Endodermal cell (in vitro differentiated cells): Measurements from ENCODE around the gene TBCD. TPM values are rescaled to one million over a fixed set of nuclear protein-coding genes. Genes with fewer than 3 reads are reported as not detected.

Source experiments
- DNase-seq: peaks from one replicate; pipeline ENCODE4 v3.0.0-alpha.2; 2017
- H3K27ac ChIP-seq: 2 replicates; pipeline ENCODE4 v1.5.1; 2013; ENCODE audit warnings: mild to moderate bottlenecking, low read depth, low read length, moderate library complexity
- H3K27me3 ChIP-seq: 2 replicates; pipeline ENCODE4 v1.6.1; 2013; ENCODE audit warnings: mild to moderate bottlenecking, low read length, moderate library complexity; ENCODE audit not compliant: insufficient read depth, control insufficient read depth, poor library complexity, severe bottlenecking
- H3K36me3 ChIP-seq: 2 replicates; pipeline ENCODE4 v1.7.0; 2013; ENCODE audit warnings: mild to moderate bottlenecking, low read length, moderate library complexity; ENCODE audit not compliant: control insufficient read depth, insufficient read depth
- H3K4me1 ChIP-seq: one replicate; pipeline ENCODE4 v1.7.0; 2013; ENCODE audit warnings: low read length; ENCODE audit not compliant: control insufficient read depth, insufficient read depth
- H3K4me3 ChIP-seq: 2 replicates; pipeline ENCODE4 v1.5.1; 2013; ENCODE audit warnings: mild to moderate bottlenecking, low read length, moderate library complexity
- H3K9ac ChIP-seq: 2 replicates; pipeline ENCODE4 v1.6.1; 2013; ENCODE audit warnings: mild to moderate bottlenecking, low read length, moderate library complexity; ENCODE audit not compliant: poor library complexity, severe bottlenecking; ENCODE audit errors: extremely low read depth
- H3K9me3 ChIP-seq: 2 replicates; pipeline ENCODE4 v1.6.1; 2013; ENCODE audit warnings: mild to moderate bottlenecking, low read length, moderate library complexity; ENCODE audit not compliant: control insufficient read depth
- H3K27ac Mint-ChIP-seq: 2 replicates; pipeline ENCODE4 v1.8.0; 2020; ENCODE audit warnings: mixed read lengths
- H3K27me3 Mint-ChIP-seq: 2 replicates; pipeline ENCODE4 v1.8.0; 2021; ENCODE audit warnings: mild to moderate bottlenecking, mixed read lengths; ENCODE audit not compliant: insufficient read depth
- H3K36me3 Mint-ChIP-seq: 2 replicates; pipeline ENCODE4 v1.8.0; 2020; ENCODE audit warnings: low read depth, mixed read lengths
- H3K4me1 Mint-ChIP-seq: 2 replicates; pipeline ENCODE4 v1.8.0; 2020; ENCODE audit warnings: mixed read lengths
- H3K4me3 Mint-ChIP-seq: 2 replicates; pipeline ENCODE4 v1.8.0; 2020; ENCODE audit warnings: mild to moderate bottlenecking, moderate library complexity, mixed read lengths
- H3K9me3 Mint-ChIP-seq: 2 replicates; pipeline ENCODE4 v1.8.0; 2020; ENCODE audit warnings: mild to moderate bottlenecking, mixed read lengths
- WGBS, 2 experiments: methylation state at CpG; one replicate each; pipeline versions ENCODE4 v1.1.5 to v1.1.7; 2013; ENCODE audit warnings: missing lambda C conversion rate in 2 of 2, mixed read lengths in 1 of 2; ENCODE audit not compliant: insufficient coverage in 1 of 2, insufficient read length in 1 of 2; 5-methylcytosine and 5-hydroxymethylcytosine counted together
- total RNA-seq, 2 donors: library from RNA; stranded (reverse); fragmentation: NEBNext Ultra II Directional in 1 of 2; extraction: Animal tissue kit (Norgen Biotek cat#: 25700) in 1 of 2; gene quantifications; 2 replicates in 1 of 2; 3 replicates in 1 of 2; pipeline ENCODE4 v1.2.1, GENCODE V29; 2021
- TF ChIP-seq, protein P1 (sequence below): fragments of 200-600 bp; sonication (generic); conservative IDR thresholded peaks from 2 replicates; pipeline ENCODE4 v1.5.0; 2021; ENCODE audit warnings: antibody characterized with exemption, mild to moderate bottlenecking

Gene TBCD
- total RNA-seq, 2 donors from 2014 or later: 107 TPM

DNA sequence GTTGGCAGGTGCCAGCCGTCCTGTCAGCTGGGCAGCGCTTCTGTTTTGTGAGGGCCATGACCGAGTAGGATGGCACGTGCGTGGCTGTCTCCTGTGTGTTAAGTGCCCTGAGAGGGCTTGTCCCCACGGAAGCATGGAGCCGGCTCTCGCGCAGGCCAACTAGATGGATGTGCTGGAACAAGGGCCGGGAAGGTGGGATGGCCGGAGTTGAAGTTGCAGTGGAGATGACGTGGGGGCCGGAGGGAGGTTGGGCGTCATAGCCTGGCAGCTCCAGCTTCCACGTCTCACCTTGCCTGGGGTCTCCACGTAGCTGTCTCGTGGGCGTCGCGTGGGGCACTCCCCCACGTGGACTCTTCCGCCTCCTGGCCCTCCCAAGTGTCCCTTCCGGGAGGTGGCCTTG is 27.7 kb downstream of the TBCD start:
- Mint-ChIP-seq H3K4me1 (no peaks in the 10 kb centered on the region), H3K9me3 (peaks cover 6% of the 10 kb centered on the region), H3K27me3 (no peaks in the 10 kb centered on the region)

DNA sequence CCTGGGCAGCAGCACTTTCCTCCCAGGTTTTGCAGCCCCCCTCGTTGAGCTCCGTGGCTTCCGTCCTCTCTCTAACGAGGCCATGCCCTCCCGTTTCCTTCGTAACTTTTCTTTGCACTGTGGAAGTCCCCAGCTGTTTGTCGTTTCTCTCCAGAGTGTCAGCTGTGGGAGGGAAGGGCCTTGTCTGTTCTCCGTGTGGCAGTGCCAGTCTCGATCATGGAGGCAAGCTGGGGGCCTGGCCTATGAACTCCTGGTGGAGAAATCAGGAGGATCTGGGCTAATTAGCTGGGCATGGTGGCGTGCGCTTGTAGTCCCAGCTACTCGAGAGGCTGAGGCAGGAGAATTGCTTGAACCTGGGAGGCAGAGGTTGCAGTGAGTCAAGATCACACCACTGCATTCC is 28.3 kb downstream of the TBCD start:
- H3K36me3 Mint-ChIP-seq: peaks cover 38% of the 10 kb centered on the region
- H3K4me3 Mint-ChIP-seq: no peak overlapping the region
- Histone ChIP-seq H3K9ac (no peak overlapping the region), H3K27ac (no peak overlapping the region), H3K4me3 (no peak overlapping the region), H3K4me1 (no peaks in the 10 kb centered on the region), H3K9me3 (no peaks in the 10 kb centered on the region), H3K27me3 (no peaks in the 10 kb centered on the region), H3K36me3 (peaks cover 45% of the 10 kb centered on the region)
- H3K27me3 Mint-ChIP-seq: no peaks in the 10 kb centered on the region
- DNase-seq: no peak
- no peaks in the 10 kb centered on the region for H3K4me1 Mint-ChIP-seq
- TF ChIP-seq, protein P1, sequence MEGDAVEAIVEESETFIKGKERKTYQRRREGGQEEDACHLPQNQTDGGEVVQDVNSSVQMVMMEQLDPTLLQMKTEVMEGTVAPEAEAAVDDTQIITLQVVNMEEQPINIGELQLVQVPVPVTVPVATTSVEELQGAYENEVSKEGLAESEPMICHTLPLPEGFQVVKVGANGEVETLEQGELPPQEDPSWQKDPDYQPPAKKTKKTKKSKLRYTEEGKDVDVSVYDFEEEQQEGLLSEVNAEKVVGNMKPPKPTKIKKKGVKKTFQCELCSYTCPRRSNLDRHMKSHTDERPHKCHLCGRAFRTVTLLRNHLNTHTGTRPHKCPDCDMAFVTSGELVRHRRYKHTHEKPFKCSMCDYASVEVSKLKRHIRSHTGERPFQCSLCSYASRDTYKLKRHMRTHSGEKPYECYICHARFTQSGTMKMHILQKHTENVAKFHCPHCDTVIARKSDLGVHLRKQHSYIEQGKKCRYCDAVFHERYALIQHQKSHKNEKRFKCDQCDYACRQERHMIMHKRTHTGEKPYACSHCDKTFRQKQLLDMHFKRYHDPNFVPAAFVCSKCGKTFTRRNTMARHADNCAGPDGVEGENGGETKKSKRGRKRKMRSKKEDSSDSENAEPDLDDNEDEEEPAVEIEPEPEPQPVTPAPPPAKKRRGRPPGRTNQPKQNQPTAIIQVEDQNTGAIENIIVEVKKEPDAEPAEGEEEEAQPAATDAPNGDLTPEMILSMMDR: no peak
- H3K9me3 Mint-ChIP-seq: peaks cover 6% of the 10 kb centered on the region
- H3K27ac Mint-ChIP-seq: no peak overlapping the region
- 92 to 96% methylated on average over 10 to 12 of the region's 12 CpGs for WGBS, 2 experiments

More for the DNA sequence above, 27.7 kb downstream of the TBCD start:
- Mint-ChIP-seq H3K4me3 (no peak overlapping the region), H3K36me3 (peaks cover 44% of the 10 kb centered on the region), H3K27ac (no peak overlapping the region)
- H3K27me3 ChIP-seq: no peaks in the 10 kb centered on the region
- no peak overlapping the region for H3K27ac ChIP-seq
- H3K9ac ChIP-seq: no peak overlapping the region
- WGBS, 2 experiments: 94 to 97% methylated on average over 18 to 23 of the region's 23 CpGs
- H3K9me3 ChIP-seq: no peaks in the 10 kb centered on the region
- peaks cover 44% of the 10 kb centered on the region for H3K36me3 ChIP-seq
- H3K4me3 ChIP-seq: no peak overlapping the region
- no peak for DNase-seq
- no peaks in the 10 kb centered on the region for H3K4me1 ChIP-seq
- TF ChIP-seq, protein P1: no peak

DNA sequence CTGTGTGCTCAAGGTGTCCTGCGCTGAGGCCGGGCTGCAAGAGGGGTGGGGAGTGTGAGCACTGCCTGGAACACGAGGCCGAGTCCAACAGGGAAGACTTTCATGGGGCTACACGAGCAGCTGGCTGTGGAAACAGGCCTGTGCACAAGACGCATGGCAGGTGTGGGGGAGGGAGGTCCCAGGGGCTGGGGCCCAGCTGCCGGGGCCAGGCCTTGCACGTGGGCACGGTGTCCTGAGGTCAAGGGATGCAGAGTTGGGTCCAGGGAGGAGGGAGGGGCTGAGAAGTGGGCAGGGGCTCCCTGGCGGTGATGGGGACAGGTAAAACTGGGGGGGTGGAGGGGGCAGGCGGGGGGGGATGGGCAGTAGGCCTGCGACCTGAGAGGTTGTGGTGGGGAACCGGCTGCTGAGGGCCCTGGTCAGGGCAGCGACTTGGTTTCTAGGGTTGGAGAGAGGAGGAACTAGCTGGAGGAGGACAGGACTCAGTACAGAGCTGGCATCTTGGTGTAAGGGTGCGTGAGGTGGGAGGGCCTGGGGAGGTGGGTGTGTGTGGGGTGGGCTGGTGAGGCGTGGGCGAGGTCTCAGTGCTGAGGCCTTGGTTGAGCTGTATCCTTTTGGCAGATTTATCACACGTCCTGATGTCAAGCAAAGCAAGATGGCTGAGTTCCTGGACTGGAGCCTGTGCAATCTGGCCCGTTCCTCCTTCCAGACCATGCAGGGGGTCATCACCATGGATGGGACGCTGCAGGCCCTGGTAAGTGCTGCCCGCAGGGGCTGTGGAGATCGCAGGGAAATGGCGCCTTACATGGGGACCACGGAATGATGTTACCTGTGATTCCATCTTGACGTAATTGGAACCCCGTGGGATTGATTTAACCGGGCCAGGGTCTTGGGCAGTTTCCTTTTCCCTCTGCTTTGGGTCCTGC is 29.4 kb downstream of the TBCD start:
- no peak overlapping the region for H3K27ac Mint-ChIP-seq
- Histone ChIP-seq H3K4me3 (no peak overlapping the region), H3K27me3 (no peaks in the 10 kb centered on the region), H3K36me3 (peaks cover 39% of the 10 kb centered on the region), H3K4me1 (no peaks in the 10 kb centered on the region), H3K27ac (no peak overlapping the region), H3K9me3 (no peaks in the 10 kb centered on the region), H3K9ac (no peak overlapping the region)
- H3K9me3 Mint-ChIP-seq: peaks cover 6% of the 10 kb centered on the region
- no peaks in the 10 kb centered on the region for H3K27me3 Mint-ChIP-seq
- no peaks in the 10 kb centered on the region for H3K4me1 Mint-ChIP-seq
- 91 to 95% methylated on average over 15 to 26 of the region's 27 CpGs for WGBS, 2 experiments
- no peak for DNase-seq
- peaks cover 39% of the 10 kb centered on the region for H3K36me3 Mint-ChIP-seq
- TF ChIP-seq, protein P1: no peak
- H3K4me3 Mint-ChIP-seq: no peak overlapping the region
